HG02588 (cell line): ENCODE results near the gene OPRL1.

Experiments used
- ATAC-seq: cut with Tn5 transposase; IDR thresholded peaks from one replicate; pipeline ENCODE4 v1.9.1; 2021; ENCODE audit warnings: mild to moderate bottlenecking, moderate library complexity; ENCODE audit not compliant: unreplicated experiment

OPRL1 gene

GRCh38 chr20:64139199-64140060 lies 59.5 kb downstream of the OPRL1 start:
- ATAC-seq: no peak

GRCh38 chr20:64140061-64140931 lies 60.4 kb downstream of the OPRL1 start:
- ATAC-seq: no peak

- ATAC-seq: no peak
These were observed 61.1 kb downstream of the OPRL1 start for GRCh38 chr20:64140956-64141355.

GRCh38 chr20:64142590-64142989 lies 62.7 kb downstream of the OPRL1 start:
- no peak for ATAC-seq

- ATAC-seq: no peak
These were observed 63.3 kb downstream of the OPRL1 start for GRCh38 chr20:64143018-64143801.

GRCh38 chr20:64144144-64144912 lies 64.4 kb downstream of the OPRL1 start:
- no peak for ATAC-seq

GRCh38 chr20:64145458-64146300 lies 65.8 kb downstream of the OPRL1 start:
- ATAC-seq: no peak

GRCh38 chr20:64146301-64146935 lies 66.5 kb downstream of the OPRL1 start:
- no peak for ATAC-seq

- no peak for ATAC-seq
These were observed 67.1 kb downstream of the OPRL1 start for GRCh38 chr20:64146936-64147477.

GRCh38 chr20:64148581-64148980 lies 68.7 kb downstream of the OPRL1 start:
- ATAC-seq: no peak

- ATAC-seq: no peak
These were observed 69.3 kb downstream of the OPRL1 start for GRCh38 chr20:64149141-64149540.

GRCh38 chr20:64149809-64150560 lies 70.1 kb downstream of the OPRL1 start:
- ATAC-seq: no peak
